Astrocyte of the spinal cord (primary cell): ENCODE measurements around the gene CHAF1A.

Experiments
- DNase-seq: peaks from one replicate; pipeline ENCODE4 v3.0.0; 2011; ENCODE audit warnings: low read depth, low spot score
- H3K4me3 ChIP-seq: 2 replicates; pipeline ENCODE4 v1.5.1; 2011; ENCODE audit warnings: low read depth, mild to moderate bottlenecking, low read length, moderate library complexity
- CTCF ChIP-seq: IDR thresholded peaks from 2 replicates; pipeline ENCODE4 v1.5.1; 2012; ENCODE audit warnings: low read depth, mild to moderate bottlenecking, low read length, inconsistent platforms
- in situ Hi-C: cut with HindIII; loops from 2 replicates; pipeline ENCODE4 v1.10.0; 2017; ENCODE audit warnings: low sequenced_read_pairs

The CHAF1A gene

DNA sequence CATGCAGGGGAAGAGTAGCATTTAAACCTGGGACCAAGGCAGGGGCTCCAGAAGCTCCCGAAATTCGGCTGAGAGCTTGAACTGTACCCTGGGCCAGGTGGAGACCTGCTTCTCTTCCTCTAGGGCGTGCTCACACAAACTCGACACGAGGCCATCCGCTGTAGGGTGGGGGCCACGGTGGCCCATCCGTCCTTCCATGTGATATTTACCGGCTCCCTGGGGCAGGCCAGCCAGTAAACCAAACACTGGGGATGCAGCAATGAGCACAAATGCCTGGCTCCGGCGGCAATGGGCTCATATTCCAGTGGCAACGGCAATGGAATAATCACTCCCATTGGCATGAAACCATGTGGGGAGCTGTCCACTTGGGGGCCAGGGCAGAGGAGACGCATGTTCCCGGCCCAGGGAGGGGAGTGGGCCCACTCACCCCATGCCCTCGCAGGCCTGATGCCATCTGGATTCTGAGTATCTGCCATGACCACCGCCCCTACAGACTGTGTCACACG is 12.9 kb upstream of the CHAF1A start:
- TF ChIP-seq CTCF, result no peak
- no peak for DNase-seq
- H3K4me3 ChIP-seq, result no peak overlapping the region
- in situ Hi-C loops, result no loop called here

- TF ChIP-seq CTCF, result no peak
- no peak overlapping the region for H3K4me3 ChIP-seq
- DNase-seq, result peak; percentile 44
- in situ Hi-C loops, result no loop called here
Observed at GRCh38 chr19:4390017-4390566, 12.3 kb upstream of the CHAF1A start.

GRCh38 chr19:4390567-4391305 is 11.7 kb upstream of the CHAF1A start:
- no peak for DNase-seq
- no peak for TF ChIP-seq CTCF
- in situ Hi-C loops, result no loop called here
- no peak overlapping the region for H3K4me3 ChIP-seq

DNA sequence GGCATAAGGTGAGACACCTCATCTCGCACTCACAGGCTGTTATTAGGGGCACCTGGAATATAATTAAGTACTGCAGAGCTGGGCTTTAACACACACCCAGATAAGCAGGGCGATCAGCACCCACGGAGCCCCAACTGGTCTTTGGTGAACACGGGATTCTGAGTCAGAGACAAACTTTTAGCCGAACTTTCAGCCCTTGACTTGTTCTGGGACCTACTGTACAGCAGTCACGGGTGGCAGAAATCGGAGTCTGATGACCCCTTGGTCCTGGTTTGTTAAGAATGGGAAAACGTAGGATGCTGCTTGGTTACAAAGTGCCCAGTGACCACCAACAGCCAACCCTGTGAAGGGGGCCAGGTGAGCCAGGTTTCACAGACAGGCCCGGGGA is 11.1 kb upstream of the CHAF1A start:
- H3K4me3 ChIP-seq, result no peak overlapping the region
- TF ChIP-seq CTCF, result no peak
- in situ Hi-C loops, result no loop called here
- no peak for DNase-seq

DNA sequence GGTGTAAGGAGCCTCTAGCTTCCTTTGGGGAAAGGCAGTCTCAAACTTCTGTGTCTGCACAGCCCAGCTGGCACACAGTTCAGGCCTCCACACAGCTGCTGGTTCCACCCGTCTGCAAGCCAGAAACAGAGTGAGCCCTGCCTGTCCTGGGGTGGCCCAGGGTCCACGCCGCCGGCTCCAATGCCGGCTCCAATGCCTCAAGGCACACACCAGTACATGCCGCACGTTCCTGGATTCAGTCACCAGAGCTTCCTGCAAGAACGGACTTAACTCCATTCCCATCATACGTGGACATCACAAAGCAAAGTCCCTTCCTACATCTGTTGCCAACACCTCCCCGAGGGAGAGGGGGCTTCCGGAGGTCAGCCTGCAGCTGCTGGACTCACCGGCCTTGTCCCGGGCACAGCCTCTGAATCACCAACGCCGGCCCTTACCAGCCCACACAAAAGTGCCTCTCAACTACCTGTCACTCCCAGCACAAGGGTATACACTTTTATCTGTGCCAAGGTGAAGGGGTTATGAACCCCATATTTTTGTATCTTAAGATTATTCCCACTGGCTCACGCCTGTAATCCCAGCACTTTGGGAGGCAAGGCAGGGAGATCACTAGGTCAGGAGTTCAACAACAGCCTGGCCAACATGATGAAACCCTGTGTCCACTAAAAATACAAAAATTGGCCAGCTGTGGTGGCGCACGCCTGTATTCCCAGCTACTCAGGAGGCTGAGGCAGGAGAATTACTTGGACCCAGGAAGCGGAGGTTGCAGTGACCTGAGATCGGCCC is 10.5 kb upstream of the CHAF1A start:
- in situ Hi-C loops, result no loop called here
- no peak overlapping the region for H3K4me3 ChIP-seq
- TF ChIP-seq CTCF, result no peak
- peak; percentile 77 for DNase-seq

DNA sequence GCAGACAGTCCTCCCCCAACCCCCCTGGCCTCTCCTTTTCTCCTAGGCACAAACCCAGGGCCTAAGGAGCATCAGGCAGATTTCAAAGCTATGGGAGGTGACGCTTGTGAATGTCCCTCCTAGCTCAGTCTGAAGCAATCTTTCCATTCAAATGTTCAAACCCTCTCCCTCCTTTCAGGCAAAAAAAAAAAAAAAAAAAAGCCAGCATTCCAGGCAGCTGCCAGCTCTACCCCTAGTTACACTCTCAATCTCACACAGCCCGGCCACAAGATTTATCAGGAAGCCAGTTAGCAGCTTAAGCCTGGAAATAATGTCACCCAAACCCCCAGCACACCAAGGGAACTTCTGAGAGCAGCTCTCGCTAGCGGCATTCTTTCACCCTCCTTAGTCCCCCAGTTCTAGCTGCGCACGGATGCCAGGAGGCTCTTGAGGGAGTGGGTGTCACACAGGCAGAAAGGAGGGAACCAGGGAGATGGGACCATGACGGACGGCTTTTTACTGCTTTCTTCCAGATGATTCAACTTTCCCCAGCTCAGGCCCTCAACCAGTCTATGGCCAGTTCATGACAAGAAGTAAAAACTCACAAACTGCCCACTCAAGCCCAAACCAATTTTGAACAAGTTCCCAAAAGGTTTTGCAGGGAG is 8.4 kb upstream of the CHAF1A start:
- in situ Hi-C loops, result no loop called here
- TF ChIP-seq CTCF, result no peak
- H3K4me3 ChIP-seq, result no peak overlapping the region
- no peak for DNase-seq
